Ishikawa (cell line): ENCODE measurements around the gene CDC42BPB.

Source experiments
- CEBPB ChIP-seq: IDR thresholded peaks from 2 replicates; pipeline ENCODE4 v1.6.1; 2012
- CREB1 ChIP-seq: IDR thresholded peaks from 2 replicates; pipeline ENCODE4 v1.6.1; 2012; ENCODE audit warnings: low read depth
- EGR1 ChIP-seq: IDR thresholded peaks from 2 replicates; pipeline ENCODE4 v1.6.1; 2012
- EP300 ChIP-seq: IDR thresholded peaks from 2 replicates; pipeline ENCODE4 v1.6.1; 2012; ENCODE audit warnings: borderline replicate concordance
- FOXM1 ChIP-seq: IDR thresholded peaks from 2 replicates; pipeline ENCODE4 v1.6.1; 2012; ENCODE audit warnings: low read depth, borderline replicate concordance
- MAX ChIP-seq: IDR thresholded peaks from 2 replicates; pipeline ENCODE4 v1.6.1; 2012
- NFIC ChIP-seq: IDR thresholded peaks from 2 replicates; pipeline ENCODE4 v1.6.1; 2012
- RAD21 ChIP-seq: IDR thresholded peaks from 2 replicates; pipeline ENCODE4 v1.6.1; 2012; ENCODE audit warnings: low read depth
- TAF1 ChIP-seq: IDR thresholded peaks from 2 replicates; pipeline ENCODE4 v1.6.1; 2012; ENCODE audit warnings: low read depth, mild to moderate bottlenecking
- TCF12 ChIP-seq: IDR thresholded peaks from 2 replicates; pipeline ENCODE4 v1.6.1; 2012; ENCODE audit warnings: low read depth
- TEAD4 ChIP-seq: IDR thresholded peaks from 2 replicates; pipeline ENCODE4 v1.6.1; 2012
- USF1 ChIP-seq: IDR thresholded peaks from 2 replicates; pipeline ENCODE4 v1.6.1; 2012
- YY1 ChIP-seq: IDR thresholded peaks from 2 replicates; pipeline ENCODE4 v1.6.1; 2012; ENCODE audit warnings: low read depth
- TF ChIP-seq, protein P1 (sequence below): IDR thresholded peaks from 2 replicates; pipeline ENCODE4 v1.6.1; 2012; ENCODE audit warnings: low read depth, mild to moderate bottlenecking

CDC42BPB gene

GRCh38 chr14:102973706-102974285 lies 83.6 kb downstream of the CDC42BPB start:
- TF ChIP-seq RAD21 (no peak), EGR1 (no peak), EP300 (no peak)

DNA sequence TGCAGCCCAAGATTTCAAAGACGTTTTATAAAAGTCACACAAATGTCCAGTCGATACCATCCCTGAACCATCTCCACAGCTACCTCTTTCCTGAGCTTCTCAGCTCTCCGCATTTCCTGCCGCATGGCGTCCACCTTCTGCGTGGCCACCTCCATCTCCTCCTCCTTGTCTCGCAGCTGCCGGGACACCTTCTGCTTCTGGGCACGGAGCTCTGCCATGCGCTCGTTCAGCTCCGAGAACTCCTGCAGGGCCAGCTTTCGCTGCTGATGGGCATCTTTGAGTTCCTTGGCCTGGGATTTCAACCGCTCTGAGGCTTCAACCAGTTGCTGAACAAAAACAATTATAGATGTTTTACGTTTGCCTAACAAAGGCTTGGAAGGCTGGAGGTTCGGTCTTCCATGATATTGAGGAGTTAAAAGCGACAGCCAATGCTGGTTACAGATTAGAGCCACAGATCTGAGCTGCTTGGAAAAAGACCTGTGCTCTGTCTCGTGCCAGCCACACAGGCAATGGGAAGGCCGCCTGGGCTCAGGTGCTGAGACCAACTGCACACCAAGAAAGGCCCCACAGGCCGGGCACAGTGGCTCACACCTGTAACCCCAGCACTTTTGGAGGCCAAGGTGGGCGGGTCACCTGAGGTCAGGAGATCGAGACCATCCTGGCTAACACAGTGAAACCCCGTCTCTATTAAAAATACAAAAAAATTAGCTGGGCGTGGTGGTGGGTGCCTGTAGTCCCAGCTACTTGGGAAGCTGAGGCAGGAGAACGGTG lies 85.3 kb downstream of the CDC42BPB start:
- TF ChIP-seq, protein P1, sequence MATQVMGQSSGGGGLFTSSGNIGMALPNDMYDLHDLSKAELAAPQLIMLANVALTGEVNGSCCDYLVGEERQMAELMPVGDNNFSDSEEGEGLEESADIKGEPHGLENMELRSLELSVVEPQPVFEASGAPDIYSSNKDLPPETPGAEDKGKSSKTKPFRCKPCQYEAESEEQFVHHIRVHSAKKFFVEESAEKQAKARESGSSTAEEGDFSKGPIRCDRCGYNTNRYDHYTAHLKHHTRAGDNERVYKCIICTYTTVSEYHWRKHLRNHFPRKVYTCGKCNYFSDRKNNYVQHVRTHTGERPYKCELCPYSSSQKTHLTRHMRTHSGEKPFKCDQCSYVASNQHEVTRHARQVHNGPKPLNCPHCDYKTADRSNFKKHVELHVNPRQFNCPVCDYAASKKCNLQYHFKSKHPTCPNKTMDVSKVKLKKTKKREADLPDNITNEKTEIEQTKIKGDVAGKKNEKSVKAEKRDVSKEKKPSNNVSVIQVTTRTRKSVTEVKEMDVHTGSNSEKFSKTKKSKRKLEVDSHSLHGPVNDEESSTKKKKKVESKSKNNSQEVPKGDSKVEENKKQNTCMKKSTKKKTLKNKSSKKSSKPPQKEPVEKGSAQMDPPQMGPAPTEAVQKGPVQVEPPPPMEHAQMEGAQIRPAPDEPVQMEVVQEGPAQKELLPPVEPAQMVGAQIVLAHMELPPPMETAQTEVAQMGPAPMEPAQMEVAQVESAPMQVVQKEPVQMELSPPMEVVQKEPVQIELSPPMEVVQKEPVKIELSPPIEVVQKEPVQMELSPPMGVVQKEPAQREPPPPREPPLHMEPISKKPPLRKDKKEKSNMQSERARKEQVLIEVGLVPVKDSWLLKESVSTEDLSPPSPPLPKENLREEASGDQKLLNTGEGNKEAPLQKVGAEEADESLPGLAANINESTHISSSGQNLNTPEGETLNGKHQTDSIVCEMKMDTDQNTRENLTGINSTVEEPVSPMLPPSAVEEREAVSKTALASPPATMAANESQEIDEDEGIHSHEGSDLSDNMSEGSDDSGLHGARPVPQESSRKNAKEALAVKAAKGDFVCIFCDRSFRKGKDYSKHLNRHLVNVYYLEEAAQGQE = no peak
- TF ChIP-seq TCF12 (no peak), CREB1 (no peak), USF1 (no peak), RAD21 (no peak)

- no peak for TF ChIP-seq EP300
- TF ChIP-seq USF1 = no peak
- TF ChIP-seq NFIC = no peak
- no peak for TF ChIP-seq TEAD4
- no peak for TF ChIP-seq RAD21
- no peak for TF ChIP-seq YY1
- TF ChIP-seq TCF12 = no peak
- TF ChIP-seq EGR1 = no peak
- TF ChIP-seq CREB1 = no peak
- no peak for TF ChIP-seq MAX
Measured at GRCh38 chr14:102971314-102971713, 86.0 kb downstream of the CDC42BPB start.

GRCh38 chr14:102970496-102970895 lies 86.9 kb downstream of the CDC42BPB start:
- TF ChIP-seq, protein P1 = no peak
- TF ChIP-seq USF1 (no peak), CEBPB (no peak), TAF1 (no peak), RAD21 (no peak), EGR1 (no peak), EP300 (no peak), YY1 (no peak), NFIC (no peak), TCF12 (no peak), TEAD4 (no peak)

- TF ChIP-seq, protein P1 = no peak
- TF ChIP-seq TCF12 (no peak), TAF1 (no peak), YY1 (no peak), EGR1 (no peak), EP300 (no peak), FOXM1 (no peak), CREB1 (no peak), USF1 (no peak), RAD21 (no peak)
Measured at GRCh38 chr14:102969901-102970300, 87.4 kb downstream of the CDC42BPB start.
